Endothelial cell (in vitro differentiated cells): ENCODE results near the gene EFCAB14. TPM values are rescaled to one million over a fixed set of nuclear protein-coding genes. Genes with fewer than 3 reads are reported as not detected.

Experiments used
- DNase-seq: peaks from one replicate; pipeline ENCODE4 v3.0.0; 2021; ENCODE audit warnings: low spot score
- H3K27ac Mint-ChIP-seq: one replicate; pipeline ENCODE4 v1.8.0; 2021; ENCODE audit warnings: mixed read lengths, inconsistent platforms; ENCODE audit not compliant: unreplicated experiment
- H3K27me3 Mint-ChIP-seq: one replicate; pipeline ENCODE4 v1.8.0; 2021; ENCODE audit warnings: mild to moderate bottlenecking, moderate library complexity, mixed read lengths, inconsistent platforms; ENCODE audit not compliant: unreplicated experiment
- H3K36me3 Mint-ChIP-seq: one replicate; pipeline ENCODE4 v1.8.0; 2021; ENCODE audit warnings: mild to moderate bottlenecking, low read depth, mixed read lengths, inconsistent platforms; ENCODE audit not compliant: unreplicated experiment
- H3K4me1 Mint-ChIP-seq: one replicate; pipeline ENCODE4 v1.8.0; 2021; ENCODE audit warnings: mild to moderate bottlenecking, mixed read lengths, inconsistent platforms; ENCODE audit not compliant: unreplicated experiment
- H3K4me3 Mint-ChIP-seq: one replicate; pipeline ENCODE4 v1.8.0; 2021; ENCODE audit warnings: mild to moderate bottlenecking, mixed read lengths, inconsistent platforms; ENCODE audit not compliant: unreplicated experiment
- H3K9me3 Mint-ChIP-seq: one replicate; pipeline ENCODE4 v1.8.0; 2021; ENCODE audit warnings: mixed read lengths, inconsistent platforms; ENCODE audit not compliant: unreplicated experiment
- total RNA-seq: library from RNA; stranded (reverse); fragmentation: NEBNext Ultra II Directional; extraction: Animal tissue kit (Norgen Biotek cat#: 25700); gene quantifications from one replicate; pipeline ENCODE4 v1.2.1, GENCODE V29; 2021; ENCODE audit not compliant: unreplicated experiment
- TF ChIP-seq, protein P1 (sequence below): fragments of 200-600 bp; sonication (generic); IDR thresholded peaks from one replicate; pipeline ENCODE4 v1.5.0; 2021; ENCODE audit warnings: antibody characterized with exemption; ENCODE audit not compliant: unreplicated experiment

The EFCAB14 gene
- total RNA-seq, 1 donor from 2014 or later, result 325 TPM

DNA sequence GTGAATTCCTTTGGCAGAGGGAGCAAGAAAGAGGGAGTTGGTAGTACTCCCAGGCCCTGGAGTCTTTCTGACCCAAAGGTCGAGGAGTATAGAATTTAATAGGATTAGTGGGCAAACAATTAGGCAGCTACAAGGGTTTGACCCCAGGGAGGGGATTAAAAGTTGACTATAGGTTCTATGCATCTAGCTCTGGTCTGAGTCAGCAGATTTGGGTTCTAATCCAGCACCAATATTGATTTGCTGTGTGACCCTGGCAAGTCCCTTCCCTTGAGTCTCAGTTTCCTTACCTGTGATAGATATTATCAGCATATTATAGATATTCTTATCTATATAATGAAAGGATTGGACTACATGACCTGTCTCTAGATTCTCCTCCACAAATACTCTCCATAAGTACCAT, 35.1 kb upstream of the EFCAB14 start:
- Mint-ChIP-seq H3K27ac (no peak overlapping the region), H3K9me3 (no peaks in the 10 kb centered on the region), H3K27me3 (peaks cover 5% of the 10 kb centered on the region), H3K4me1 (peaks cover 6% of the 10 kb centered on the region), H3K36me3 (no peaks in the 10 kb centered on the region), H3K4me3 (no peak overlapping the region)
- TF ChIP-seq, protein P1, sequence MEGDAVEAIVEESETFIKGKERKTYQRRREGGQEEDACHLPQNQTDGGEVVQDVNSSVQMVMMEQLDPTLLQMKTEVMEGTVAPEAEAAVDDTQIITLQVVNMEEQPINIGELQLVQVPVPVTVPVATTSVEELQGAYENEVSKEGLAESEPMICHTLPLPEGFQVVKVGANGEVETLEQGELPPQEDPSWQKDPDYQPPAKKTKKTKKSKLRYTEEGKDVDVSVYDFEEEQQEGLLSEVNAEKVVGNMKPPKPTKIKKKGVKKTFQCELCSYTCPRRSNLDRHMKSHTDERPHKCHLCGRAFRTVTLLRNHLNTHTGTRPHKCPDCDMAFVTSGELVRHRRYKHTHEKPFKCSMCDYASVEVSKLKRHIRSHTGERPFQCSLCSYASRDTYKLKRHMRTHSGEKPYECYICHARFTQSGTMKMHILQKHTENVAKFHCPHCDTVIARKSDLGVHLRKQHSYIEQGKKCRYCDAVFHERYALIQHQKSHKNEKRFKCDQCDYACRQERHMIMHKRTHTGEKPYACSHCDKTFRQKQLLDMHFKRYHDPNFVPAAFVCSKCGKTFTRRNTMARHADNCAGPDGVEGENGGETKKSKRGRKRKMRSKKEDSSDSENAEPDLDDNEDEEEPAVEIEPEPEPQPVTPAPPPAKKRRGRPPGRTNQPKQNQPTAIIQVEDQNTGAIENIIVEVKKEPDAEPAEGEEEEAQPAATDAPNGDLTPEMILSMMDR, result no peak
- DNase-seq, result no peak

DNA sequence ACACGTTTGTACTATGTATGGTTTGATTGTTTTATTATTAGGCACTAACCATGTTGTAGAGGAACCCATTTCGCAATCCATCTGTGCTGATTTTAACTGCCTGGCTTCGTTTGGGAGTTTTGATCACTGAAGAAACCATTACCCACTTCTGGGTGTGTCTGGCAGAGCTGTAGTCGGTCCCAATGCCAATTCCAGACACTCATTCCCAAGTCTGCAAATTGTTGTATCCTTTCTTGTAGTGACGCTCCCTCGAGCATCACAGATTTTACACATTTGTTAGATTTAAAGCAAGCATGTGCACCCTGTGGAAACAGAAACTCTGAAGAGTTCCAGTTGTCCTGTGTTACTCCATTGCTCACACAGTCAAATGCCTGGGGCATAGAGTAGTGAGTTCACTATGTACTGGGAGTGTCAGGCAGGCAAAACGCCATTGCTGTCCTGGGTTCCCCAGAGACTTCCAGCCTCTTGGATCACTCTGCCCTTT, 31.0 kb upstream of the EFCAB14 start:
- no peaks in the 10 kb centered on the region for H3K27me3 Mint-ChIP-seq
- TF ChIP-seq, protein P1, result no peak
- peaks cover 6% of the 10 kb centered on the region for H3K4me1 Mint-ChIP-seq
- H3K27ac Mint-ChIP-seq, result no peak overlapping the region
- H3K36me3 Mint-ChIP-seq, result no peaks in the 10 kb centered on the region
- H3K9me3 Mint-ChIP-seq, result no peaks in the 10 kb centered on the region
- H3K4me3 Mint-ChIP-seq, result no peak overlapping the region
- no peak for DNase-seq

DNA sequence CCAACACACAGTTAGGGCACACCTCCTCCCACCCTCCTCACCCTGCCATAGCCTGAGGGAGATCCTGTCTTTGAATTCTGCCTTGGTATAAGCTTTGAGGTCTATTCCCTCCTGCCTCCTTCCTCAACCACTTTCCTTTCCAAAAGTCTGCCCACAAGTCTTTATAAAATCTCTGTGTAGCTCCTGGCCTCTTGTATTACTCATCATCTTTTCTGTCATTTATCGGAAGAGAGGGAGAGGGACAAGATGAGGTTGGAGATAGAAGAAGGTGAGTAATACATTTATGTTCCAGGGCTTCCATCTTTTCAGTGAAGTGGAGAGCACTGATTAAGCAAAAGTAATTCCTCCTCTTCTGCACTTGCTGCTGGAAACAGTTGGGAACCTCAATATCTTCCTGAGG, 30.5 kb upstream of the EFCAB14 start:
- Mint-ChIP-seq H3K27me3 (no peaks in the 10 kb centered on the region), H3K27ac (no peak overlapping the region), H3K4me1 (peaks cover under 1% of the 10 kb centered on the region), H3K36me3 (no peaks in the 10 kb centered on the region), H3K9me3 (no peaks in the 10 kb centered on the region), H3K4me3 (no peak overlapping the region)
- no peak for DNase-seq
- TF ChIP-seq, protein P1, result no peak

DNA sequence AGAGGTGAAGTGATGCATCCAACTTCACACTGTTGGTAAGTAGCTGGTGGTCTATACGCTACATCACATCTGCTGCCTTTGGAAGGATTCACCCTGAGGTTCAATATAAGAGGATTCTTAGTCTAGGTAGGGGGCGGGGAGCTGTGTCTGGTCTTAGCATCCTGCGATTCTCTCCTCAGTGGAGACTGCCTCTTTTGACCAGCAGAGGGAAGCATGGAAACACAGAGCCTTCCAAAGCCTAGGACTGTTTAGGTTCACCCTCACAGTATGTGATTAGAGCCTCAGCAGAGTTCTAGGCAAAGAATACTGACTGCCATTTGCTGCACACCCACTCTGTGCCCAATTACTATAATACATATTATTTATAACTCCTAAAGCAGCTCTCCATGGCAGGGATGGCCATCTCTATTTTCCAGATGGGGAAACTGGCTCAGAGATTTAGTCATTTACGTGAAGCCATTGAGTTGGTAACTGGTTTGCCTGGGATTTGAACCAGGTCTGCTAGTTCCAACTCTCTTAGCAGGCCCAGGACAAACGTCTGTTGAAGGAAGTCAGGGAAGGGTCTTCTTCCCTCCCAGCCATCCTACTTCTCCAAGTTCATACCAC, 28.9 kb upstream of the EFCAB14 start:
- DNase-seq, result peak; percentile 69
- TF ChIP-seq, protein P1, result no peak
- Mint-ChIP-seq H3K4me1 (no peaks in the 10 kb centered on the region), H3K27ac (no peak overlapping the region), H3K4me3 (no peak overlapping the region), H3K27me3 (no peaks in the 10 kb centered on the region), H3K9me3 (no peaks in the 10 kb centered on the region), H3K36me3 (no peaks in the 10 kb centered on the region)

DNA sequence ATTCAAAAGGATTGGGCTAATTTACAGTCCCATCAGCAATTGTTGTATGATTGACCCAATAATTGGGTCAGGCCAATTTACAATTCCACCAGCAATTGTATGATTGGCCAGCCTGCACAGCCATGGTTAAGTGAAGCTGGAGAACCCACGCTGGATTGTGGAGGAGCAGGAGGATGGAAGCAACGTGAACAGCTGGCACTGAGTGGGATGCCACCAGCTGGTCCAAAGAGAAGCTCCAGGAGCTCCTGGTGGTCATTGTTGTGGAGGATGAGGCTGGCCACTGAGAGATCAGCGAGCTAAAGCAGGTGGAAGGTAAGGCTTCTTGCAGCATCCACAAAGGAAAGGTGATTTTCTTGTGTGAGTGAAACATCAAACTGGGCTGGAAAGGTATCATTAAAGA, 23.2 kb upstream of the EFCAB14 start:
- no peak overlapping the region for H3K27ac Mint-ChIP-seq
- H3K4me3 Mint-ChIP-seq, result no peak overlapping the region
- H3K9me3 Mint-ChIP-seq, result no peaks in the 10 kb centered on the region
- TF ChIP-seq, protein P1, result no peak
- no peaks in the 10 kb centered on the region for H3K36me3 Mint-ChIP-seq
- DNase-seq, result no peak
- H3K27me3 Mint-ChIP-seq, result peaks cover 1% of the 10 kb centered on the region
- no peaks in the 10 kb centered on the region for H3K4me1 Mint-ChIP-seq
